Gastroesophageal sphincter (tissue), 3 donors: ENCODE measurements around the gene CNTROB.

Experiments
- CTCF ChIP-seq, 4 experiments: fragments of 200-600 bp in 2 of 4; fragments of 450-650 bp in 2 of 4; sonication (generic) in 1 of 4; IDR thresholded peaks; one replicate each; pipeline ENCODE4 v1.5.1; 2017 to 2019; ENCODE audit warnings: antibody characterized with exemption in 4 of 4, mild to moderate bottlenecking in 2 of 4, moderate library complexity in 2 of 4
- EP300 ChIP-seq: sonication (generic); formaldehyde crosslinking; IDR thresholded peaks from one replicate; pipeline ENCODE4 v1.6.1; 2017; ENCODE audit warnings: antibody characterized with exemption, mild to moderate bottlenecking
- POLR2A ChIP-seq, 2 donors: fragments of 450-650 bp; IDR thresholded peaks; one replicate each; pipeline ENCODE4 v1.6.1; 2017; ENCODE audit warnings: antibody characterized with exemption in 2 of 2, mild to moderate bottlenecking in 2 of 2, moderate library complexity in 1 of 2
- POLR2AphosphoS5 ChIP-seq: sonication (generic); formaldehyde crosslinking; IDR thresholded peaks from one replicate; pipeline ENCODE4 v1.6.1; 2017; ENCODE audit warnings: antibody characterized with exemption

GRCh38 chr17:7930841-7931631, 970 bp upstream of the CNTROB start:
- TF ChIP-seq CTCF (IDR thresholded peaks at IDR 0.05) (no peak), EP300 (no peak), POLR2A (IDR thresholded peaks at IDR 0.05) (no peak), POLR2AphosphoS5 (no peak)
